ENCODE measurements around the gene CFTR.

DNA sequence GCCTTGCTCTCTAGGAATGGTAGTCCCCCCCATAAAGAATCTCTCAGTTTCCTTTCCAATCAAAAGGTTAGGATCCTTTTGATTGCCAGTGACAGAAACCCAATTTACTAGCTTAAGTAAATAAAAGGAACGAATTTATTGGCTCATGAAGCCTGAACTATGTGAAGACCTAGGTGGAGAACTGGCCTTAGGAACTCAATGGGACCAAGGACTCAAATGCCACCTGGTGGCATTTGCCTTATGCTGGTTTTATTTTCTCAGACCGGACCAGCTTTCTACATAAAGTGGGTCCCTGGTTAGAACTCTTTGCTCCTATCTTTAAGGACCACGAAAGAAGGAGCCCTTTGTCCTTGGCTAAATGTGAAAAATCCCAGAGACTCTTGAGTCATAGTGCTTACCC lies 25.4 kb downstream of the CFTR start:
- TF ChIP-seq, protein P1, sequence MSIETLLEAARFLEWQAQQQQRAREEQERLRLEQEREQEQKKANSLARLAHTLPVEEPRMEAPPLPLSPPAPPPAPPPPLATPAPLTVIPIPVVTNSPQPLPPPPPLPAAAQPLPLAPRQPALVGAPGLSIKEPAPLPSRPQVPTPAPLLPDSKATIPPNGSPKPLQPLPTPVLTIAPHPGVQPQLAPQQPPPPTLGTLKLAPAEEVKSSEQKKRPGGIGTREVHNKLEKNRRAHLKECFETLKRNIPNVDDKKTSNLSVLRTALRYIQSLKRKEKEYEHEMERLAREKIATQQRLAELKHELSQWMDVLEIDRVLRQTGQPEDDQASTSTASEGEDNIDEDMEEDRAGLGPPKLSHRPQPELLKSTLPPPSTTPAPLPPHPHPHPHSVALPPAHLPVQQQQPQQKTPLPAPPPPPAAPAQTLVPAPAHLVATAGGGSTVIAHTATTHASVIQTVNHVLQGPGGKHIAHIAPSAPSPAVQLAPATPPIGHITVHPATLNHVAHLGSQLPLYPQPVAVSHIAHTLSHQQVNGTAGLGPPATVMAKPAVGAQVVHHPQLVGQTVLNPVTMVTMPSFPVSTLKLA (conservative IDR thresholded peaks at IDR 0.05): no peak
- TF ChIP-seq, protein P2, sequence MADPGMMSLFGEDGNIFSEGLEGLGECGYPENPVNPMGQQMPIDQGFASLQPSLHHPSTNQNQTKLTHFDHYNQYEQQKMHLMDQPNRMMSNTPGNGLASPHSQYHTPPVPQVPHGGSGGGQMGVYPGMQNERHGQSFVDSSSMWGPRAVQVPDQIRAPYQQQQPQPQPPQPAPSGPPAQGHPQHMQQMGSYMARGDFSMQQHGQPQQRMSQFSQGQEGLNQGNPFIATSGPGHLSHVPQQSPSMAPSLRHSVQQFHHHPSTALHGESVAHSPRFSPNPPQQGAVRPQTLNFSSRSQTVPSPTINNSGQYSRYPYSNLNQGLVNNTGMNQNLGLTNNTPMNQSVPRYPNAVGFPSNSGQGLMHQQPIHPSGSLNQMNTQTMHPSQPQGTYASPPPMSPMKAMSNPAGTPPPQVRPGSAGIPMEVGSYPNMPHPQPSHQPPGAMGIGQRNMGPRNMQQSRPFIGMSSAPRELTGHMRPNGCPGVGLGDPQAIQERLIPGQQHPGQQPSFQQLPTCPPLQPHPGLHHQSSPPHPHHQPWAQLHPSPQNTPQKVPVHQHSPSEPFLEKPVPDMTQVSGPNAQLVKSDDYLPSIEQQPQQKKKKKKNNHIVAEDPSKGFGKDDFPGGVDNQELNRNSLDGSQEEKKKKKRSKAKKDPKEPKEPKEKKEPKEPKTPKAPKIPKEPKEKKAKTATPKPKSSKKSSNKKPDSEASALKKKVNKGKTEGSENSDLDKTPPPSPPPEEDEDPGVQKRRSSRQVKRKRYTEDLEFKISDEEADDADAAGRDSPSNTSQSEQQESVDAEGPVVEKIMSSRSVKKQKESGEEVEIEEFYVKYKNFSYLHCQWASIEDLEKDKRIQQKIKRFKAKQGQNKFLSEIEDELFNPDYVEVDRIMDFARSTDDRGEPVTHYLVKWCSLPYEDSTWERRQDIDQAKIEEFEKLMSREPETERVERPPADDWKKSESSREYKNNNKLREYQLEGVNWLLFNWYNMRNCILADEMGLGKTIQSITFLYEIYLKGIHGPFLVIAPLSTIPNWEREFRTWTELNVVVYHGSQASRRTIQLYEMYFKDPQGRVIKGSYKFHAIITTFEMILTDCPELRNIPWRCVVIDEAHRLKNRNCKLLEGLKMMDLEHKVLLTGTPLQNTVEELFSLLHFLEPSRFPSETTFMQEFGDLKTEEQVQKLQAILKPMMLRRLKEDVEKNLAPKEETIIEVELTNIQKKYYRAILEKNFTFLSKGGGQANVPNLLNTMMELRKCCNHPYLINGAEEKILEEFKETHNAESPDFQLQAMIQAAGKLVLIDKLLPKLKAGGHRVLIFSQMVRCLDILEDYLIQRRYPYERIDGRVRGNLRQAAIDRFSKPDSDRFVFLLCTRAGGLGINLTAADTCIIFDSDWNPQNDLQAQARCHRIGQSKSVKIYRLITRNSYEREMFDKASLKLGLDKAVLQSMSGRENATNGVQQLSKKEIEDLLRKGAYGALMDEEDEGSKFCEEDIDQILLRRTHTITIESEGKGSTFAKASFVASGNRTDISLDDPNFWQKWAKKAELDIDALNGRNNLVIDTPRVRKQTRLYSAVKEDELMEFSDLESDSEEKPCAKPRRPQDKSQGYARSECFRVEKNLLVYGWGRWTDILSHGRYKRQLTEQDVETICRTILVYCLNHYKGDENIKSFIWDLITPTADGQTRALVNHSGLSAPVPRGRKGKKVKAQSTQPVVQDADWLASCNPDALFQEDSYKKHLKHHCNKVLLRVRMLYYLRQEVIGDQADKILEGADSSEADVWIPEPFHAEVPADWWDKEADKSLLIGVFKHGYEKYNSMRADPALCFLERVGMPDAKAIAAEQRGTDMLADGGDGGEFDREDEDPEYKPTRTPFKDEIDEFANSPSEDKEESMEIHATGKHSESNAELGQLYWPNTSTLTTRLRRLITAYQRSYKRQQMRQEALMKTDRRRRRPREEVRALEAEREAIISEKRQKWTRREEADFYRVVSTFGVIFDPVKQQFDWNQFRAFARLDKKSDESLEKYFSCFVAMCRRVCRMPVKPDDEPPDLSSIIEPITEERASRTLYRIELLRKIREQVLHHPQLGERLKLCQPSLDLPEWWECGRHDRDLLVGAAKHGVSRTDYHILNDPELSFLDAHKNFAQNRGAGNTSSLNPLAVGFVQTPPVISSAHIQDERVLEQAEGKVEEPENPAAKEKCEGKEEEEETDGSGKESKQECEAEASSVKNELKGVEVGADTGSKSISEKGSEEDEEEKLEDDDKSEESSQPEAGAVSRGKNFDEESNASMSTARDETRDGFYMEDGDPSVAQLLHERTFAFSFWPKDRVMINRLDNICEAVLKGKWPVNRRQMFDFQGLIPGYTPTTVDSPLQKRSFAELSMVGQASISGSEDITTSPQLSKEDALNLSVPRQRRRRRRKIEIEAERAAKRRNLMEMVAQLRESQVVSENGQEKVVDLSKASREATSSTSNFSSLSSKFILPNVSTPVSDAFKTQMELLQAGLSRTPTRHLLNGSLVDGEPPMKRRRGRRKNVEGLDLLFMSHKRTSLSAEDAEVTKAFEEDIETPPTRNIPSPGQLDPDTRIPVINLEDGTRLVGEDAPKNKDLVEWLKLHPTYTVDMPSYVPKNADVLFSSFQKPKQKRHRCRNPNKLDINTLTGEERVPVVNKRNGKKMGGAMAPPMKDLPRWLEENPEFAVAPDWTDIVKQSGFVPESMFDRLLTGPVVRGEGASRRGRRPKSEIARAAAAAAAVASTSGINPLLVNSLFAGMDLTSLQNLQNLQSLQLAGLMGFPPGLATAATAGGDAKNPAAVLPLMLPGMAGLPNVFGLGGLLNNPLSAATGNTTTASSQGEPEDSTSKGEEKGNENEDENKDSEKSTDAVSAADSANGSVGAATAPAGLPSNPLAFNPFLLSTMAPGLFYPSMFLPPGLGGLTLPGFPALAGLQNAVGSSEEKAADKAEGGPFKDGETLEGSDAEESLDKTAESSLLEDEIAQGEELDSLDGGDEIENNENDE (IDR thresholded peaks at IDR 0.05; ENCODE audit: low read depth, low read length): no peak
